BLaER1 treated with 17β-estradiol and CSF1 and Interleukin-3, amounts not matched to agents 10 nM and 100 nM (cell line): ENCODE data around the gene KRT74.

ENCODE experiments used
- H3K27ac ChIP-seq, 11 experiments: shearing (Covaris generic); formaldehyde crosslinking; 2 replicates each; pipeline ENCODE4 v1.8.1; 2022
- H3K27me3 ChIP-seq, 11 experiments: shearing (Covaris generic); formaldehyde crosslinking; 2 replicates each; pipeline ENCODE4 v1.8.1; 2022
- H3K36me3 ChIP-seq, 11 experiments: shearing (Covaris generic); formaldehyde crosslinking; 2 replicates each; pipeline ENCODE4 v1.8.1; 2022
- H3K4me1 ChIP-seq, 10 experiments: shearing (Covaris generic); formaldehyde crosslinking; 2 replicates each; pipeline ENCODE4 v1.8.1; 2022
- H3K4me2 ChIP-seq, 11 experiments: shearing (Covaris generic); formaldehyde crosslinking; 2 replicates each; pipeline ENCODE4 v1.8.1; 2022
- H3K4me3 ChIP-seq, 10 experiments: shearing (Covaris generic); formaldehyde crosslinking; 2 replicates each; pipeline ENCODE4 v1.8.1; 2022
- H3K9ac ChIP-seq, 11 experiments: shearing (Covaris generic); formaldehyde crosslinking; 2 replicates each; pipeline ENCODE4 v1.8.1; 2022
- H3K9me3 ChIP-seq, 11 experiments: shearing (Covaris generic); formaldehyde crosslinking; replicated peaks in 1 of 11; 2 replicates each; pipeline ENCODE4 v1.8.1; 2022
- H4K20me1 ChIP-seq, 11 experiments: shearing (Covaris generic); formaldehyde crosslinking; 2 replicates each; pipeline ENCODE4 v1.8.1; 2022
- Cebpa-rat ChIP-seq, 11 experiments: shearing (Covaris generic); IDR thresholded peaks; 2 replicates each; pipeline ENCODE4 v1.8.1; 2022

KRT74 gene

GRCh38 chr12:52614381-52615207 lies 41.0 kb upstream of the KRT74 start:
- Histone ChIP-seq H3K4me2 (peak overlapping the region; percentile 61 to 87 (median 82); a peak in 20 of 22 replicates), H3K9ac (peak overlapping the region in 4 of 11 experiments; percentile 30 to 61 (median 48); a peak in 5 of 22 replicates), H3K4me1 (peaks cover 30 to 46% (median 41%) of the 10 kb centered on the region in 10 experiments), H3K27me3 (no peaks in the 10 kb centered on the region), H3K4me3 (no peak overlapping the region), H3K36me3 (no peaks in the 10 kb centered on the region), H4K20me1 (no peaks in the 10 kb centered on the region), H3K27ac (peak overlapping the region in 7 of 11 experiments; percentile 47 to 80 (median 65); a peak in 14 of 22 replicates), H3K9me3 (no peaks in the 10 kb centered on the region)
- TF ChIP-seq Cebpa-rat (IDR thresholded peaks at IDR 0.05) = no peak

GRCh38 chr12:52613384-52614030 lies 39.9 kb upstream of the KRT74 start:
- peak overlapping the region; percentile 5 to 87 (median 82); a peak in 19 of 22 replicates for H3K4me2 ChIP-seq
- H3K4me1 ChIP-seq = peaks cover 30 to 46% (median 41%) of the 10 kb centered on the region in 10 experiments
- peak overlapping the region in 7 of 11 experiments; percentile 13 to 80 (median 65); a peak in 12 of 22 replicates for H3K27ac ChIP-seq
- H3K9ac ChIP-seq = no peak overlapping the region; a peak in 1 of 22 replicates
- no peaks in the 10 kb centered on the region for H3K36me3 ChIP-seq
- H4K20me1 ChIP-seq = no peaks in the 10 kb centered on the region
- H3K9me3 ChIP-seq = no peaks in the 10 kb centered on the region
- H3K27me3 ChIP-seq = no peaks in the 10 kb centered on the region
- TF ChIP-seq Cebpa-rat (IDR thresholded peaks at IDR 0.05) = no peak
- no peak overlapping the region for H3K4me3 ChIP-seq

DNA sequence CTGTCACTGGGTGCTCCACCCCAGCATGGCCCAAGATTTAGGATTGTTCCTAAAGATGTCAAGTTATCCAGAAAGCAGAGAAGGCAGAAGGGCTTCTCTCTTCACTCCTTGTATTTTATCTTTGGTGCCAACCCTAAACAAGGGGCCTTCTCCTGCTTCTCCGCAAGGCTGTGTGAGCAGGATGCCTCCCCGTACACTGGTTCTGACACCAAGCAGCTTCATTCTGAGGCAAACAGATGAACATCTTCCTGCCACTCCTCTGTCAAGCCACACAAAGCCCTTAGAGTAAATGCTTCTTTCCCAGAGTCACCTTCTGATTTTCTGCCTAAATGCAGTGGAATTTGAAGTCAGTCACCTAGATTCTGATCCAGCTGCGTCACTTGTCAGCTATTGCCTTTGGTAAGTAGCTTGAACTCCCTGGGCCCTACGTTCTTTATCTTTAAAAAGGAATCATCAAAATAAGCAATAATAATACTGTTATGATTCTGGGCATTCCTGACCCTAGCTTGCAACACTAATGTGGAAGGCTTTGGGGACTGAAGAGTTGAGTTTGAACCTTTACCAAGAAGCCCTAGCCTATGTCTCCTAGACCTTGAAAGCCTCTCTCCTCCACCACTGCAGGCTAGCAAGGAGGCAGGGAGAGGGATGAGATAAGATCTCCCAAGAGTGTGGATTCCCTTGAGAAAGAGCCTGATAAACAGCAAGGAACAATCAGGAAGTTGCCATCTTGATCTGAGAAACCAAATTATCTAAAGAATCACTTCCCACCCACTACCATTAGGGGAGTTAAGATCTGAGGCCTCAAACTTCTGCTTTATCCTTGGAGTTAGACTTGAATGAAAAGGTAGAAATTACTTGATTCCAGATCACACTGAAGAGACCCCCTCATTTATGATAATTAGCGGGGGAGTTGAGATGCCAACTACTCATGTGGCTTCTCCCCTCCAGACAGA lies 39.1 kb upstream of the KRT74 start:
- no peak overlapping the region for H3K9ac ChIP-seq
- TF ChIP-seq Cebpa-rat (IDR thresholded peaks at IDR 0.05) = no peak
- peaks cover 30 to 46% (median 41%) of the 10 kb centered on the region in 10 experiments for H3K4me1 ChIP-seq
- no peak overlapping the region for H3K4me3 ChIP-seq
- H3K27me3 ChIP-seq = no peaks in the 10 kb centered on the region
- H4K20me1 ChIP-seq = no peaks in the 10 kb centered on the region
- peak overlapping the region in 6 of 11 experiments; percentile 4 to 80 (median 62); a peak in 5 of 22 replicates for H3K27ac ChIP-seq
- H3K9me3 ChIP-seq = no peaks in the 10 kb centered on the region
- H3K36me3 ChIP-seq = no peaks in the 10 kb centered on the region
- peak overlapping the region in 9 of 11 experiments; percentile 71 to 87 (median 82); a peak in 17 of 22 replicates for H3K4me2 ChIP-seq

GRCh38 chr12:52611080-52611468 lies 37.4 kb upstream of the KRT74 start:
- H3K4me2 ChIP-seq = no peak overlapping the region

GRCh38 chr12:52608826-52609630 lies 35.4 kb upstream of the KRT74 start:
- Histone ChIP-seq H3K27ac (no peak overlapping the region), H3K4me3 (no peak overlapping the region), H4K20me1 (no peaks in the 10 kb centered on the region), H3K9ac (no peak overlapping the region), H3K36me3 (no peaks in the 10 kb centered on the region), H3K27me3 (no peaks in the 10 kb centered on the region), H3K9me3 (no peaks in the 10 kb centered on the region), H3K4me1 (peaks cover 9 to 17% (median 14%) of the 10 kb centered on the region in 10 experiments; a peak in 19 of 20 replicates), H3K4me2 (no peak overlapping the region)
- TF ChIP-seq Cebpa-rat (IDR thresholded peaks at IDR 0.05) = no peak

More at GRCh38 chr12:52611080-52611468, 37.4 kb upstream of the KRT74 start:
- Histone ChIP-seq H3K4me3 (no peak overlapping the region), H3K27me3 (no peaks in the 10 kb centered on the region), H3K36me3 (no peaks in the 10 kb centered on the region), H3K9ac (no peak overlapping the region), H3K4me1 (peaks cover 29 to 37% (median 34%) of the 10 kb centered on the region in 10 experiments), H3K9me3 (no peaks in the 10 kb centered on the region), H3K27ac (no peak overlapping the region), H4K20me1 (no peaks in the 10 kb centered on the region)
- TF ChIP-seq Cebpa-rat (IDR thresholded peaks at IDR 0.05) = no peak

GRCh38 chr12:52608161-52608560 lies 34.5 kb upstream of the KRT74 start:
- Histone ChIP-seq H3K9ac (no peak overlapping the region), H3K27me3 (no peaks in the 10 kb centered on the region)

GRCh38 chr12:52607314-52607713 lies 33.7 kb upstream of the KRT74 start:
- no peak for TF ChIP-seq Cebpa-rat (IDR thresholded peaks at IDR 0.05)
- Histone ChIP-seq H3K27ac (no peak overlapping the region), H3K4me1 (no peaks in the 10 kb centered on the region; a peak in 1 of 20 replicates), H3K36me3 (no peaks in the 10 kb centered on the region), H3K27me3 (no peaks in the 10 kb centered on the region), H4K20me1 (no peaks in the 10 kb centered on the region), H3K4me3 (no peak overlapping the region), H3K9me3 (no peaks in the 10 kb centered on the region), H3K9ac (no peak overlapping the region), H3K4me2 (no peak overlapping the region)

More at GRCh38 chr12:52608161-52608560, 34.5 kb upstream of the KRT74 start:
- Histone ChIP-seq H3K36me3 (no peaks in the 10 kb centered on the region), H4K20me1 (no peaks in the 10 kb centered on the region), H3K4me3 (no peak overlapping the region), H3K27ac (no peak overlapping the region), H3K4me1 (peaks cover under 1 to 8% (median 5%) of the 10 kb centered on the region in 10 experiments; a peak in 16 of 20 replicates), H3K9me3 (no peaks in the 10 kb centered on the region), H3K4me2 (no peak overlapping the region)
- TF ChIP-seq Cebpa-rat (IDR thresholded peaks at IDR 0.05) = no peak
